GM12801 (cell line): ENCODE results near the gene THSD4.

Source experiments
- CTCF ChIP-seq: IDR thresholded peaks from one replicate; pipeline ENCODE4 v1.5.1; 2011; ENCODE audit warnings: control low read depth; ENCODE audit not compliant: insufficient read length; ENCODE audit errors: extremely low read depth

Gene THSD4

GRCh38 chr15:71628988-71629770 is 513.9 kb downstream of the THSD4 start:
- no peak for TF ChIP-seq CTCF

GRCh38 chr15:71629781-71630474 is 514.7 kb downstream of the THSD4 start:
- TF ChIP-seq CTCF: no peak

GRCh38 chr15:71630475-71630809 is 515.2 kb downstream of the THSD4 start:
- TF ChIP-seq CTCF: no peak

- no peak for TF ChIP-seq CTCF
Measured at GRCh38 chr15:71632576-71633195, 517.4 kb downstream of the THSD4 start.

GRCh38 chr15:71634820-71635560 is 519.7 kb downstream of the THSD4 start:
- no peak for TF ChIP-seq CTCF

GRCh38 chr15:71635735-71636134 is 520.5 kb downstream of the THSD4 start:
- no peak for TF ChIP-seq CTCF

GRCh38 chr15:71638876-71639275 is 523.6 kb downstream of the THSD4 start:
- TF ChIP-seq CTCF: no peak
